Hypothalamus (tissue), 51 donors: ENCODE results near the gene SPATA24.
"Not testable (repeated sequence)": the region's sequence is repeated elsewhere in the genome, so short reads cannot be mapped to it uniquely, and the experiment has no call there.

Experiments used
- DNase-seq, 51 donors: peaks; one replicate each; lab custom pipeline; 2025; lab: John Stamatoyannopoulos, UW

Gene SPATA24

DNA sequence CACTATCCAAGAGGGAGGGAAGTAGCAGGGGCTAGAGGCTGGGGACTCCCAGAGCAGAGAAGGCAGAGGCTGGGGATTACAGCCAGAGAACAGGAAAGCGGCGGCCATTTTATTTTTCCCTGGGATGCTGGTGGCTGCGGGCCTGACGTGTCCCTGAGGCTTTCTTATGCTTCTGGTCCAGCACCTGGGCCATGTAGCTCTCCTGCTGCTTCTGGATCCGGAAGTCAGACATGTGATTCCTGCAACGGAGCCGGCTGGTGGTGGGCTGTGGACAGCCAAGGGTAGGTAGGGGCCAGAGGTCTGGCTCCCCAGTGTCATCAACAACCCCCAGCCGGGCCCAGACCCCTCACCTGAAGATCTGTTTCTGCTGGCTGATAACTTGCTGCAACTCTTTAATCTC, 7.2 kb downstream of the SPATA24 start:
- DNase-seq = no peak

GRCh38 chr5:139395844-139396640, 7.8 kb downstream of the SPATA24 start:
- DNase-seq = no peak

- DNase-seq = peak in 6 of 51 donors; percentile 13 to 38 (median 16)
Measured at GRCh38 chr5:139394654-139395566, 9.0 kb downstream of the SPATA24 start, which contains the start of gene PROB1. PROB1 (minus strand) TSS chr5:139395104; CDS start chr5:139395081, 23 bp downstream.

GRCh38 chr5:139394123-139394653, 9.7 kb downstream of the SPATA24 start:
- DNase-seq = peak in 12 of 51 donors; percentile 11 to 56 (median 26)

DNA sequence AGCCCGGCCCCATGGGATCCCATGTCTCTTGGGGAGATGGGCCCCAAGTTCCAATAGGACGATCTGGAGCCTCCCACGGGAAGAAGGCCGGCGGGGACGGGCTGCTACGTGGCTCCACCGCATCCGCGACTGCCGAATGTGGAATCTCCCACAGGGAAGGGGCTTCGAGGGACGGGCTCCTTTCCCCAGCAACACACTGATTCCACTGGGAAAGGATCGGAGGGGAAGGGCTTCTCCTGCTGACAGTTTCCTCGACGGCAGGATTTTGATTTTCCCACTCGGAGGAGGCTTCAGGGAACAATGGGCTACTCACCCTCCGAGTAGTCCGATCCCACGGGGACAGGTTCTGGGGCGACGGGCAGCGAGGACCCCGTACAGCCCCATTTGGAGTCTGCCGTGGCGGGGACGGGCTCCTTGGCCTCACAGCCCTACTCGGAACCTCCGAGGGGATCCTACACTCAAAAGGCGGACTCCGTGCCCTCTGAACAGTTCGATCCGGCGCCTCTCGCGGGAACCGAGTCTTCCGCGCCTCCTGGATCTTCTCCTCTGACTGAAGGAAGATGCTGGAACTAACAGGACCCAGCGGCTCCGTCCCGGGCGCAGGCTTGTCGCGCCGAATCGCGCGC, 10.3 kb downstream of the SPATA24 start:
- DNase-seq = no peak

DNA sequence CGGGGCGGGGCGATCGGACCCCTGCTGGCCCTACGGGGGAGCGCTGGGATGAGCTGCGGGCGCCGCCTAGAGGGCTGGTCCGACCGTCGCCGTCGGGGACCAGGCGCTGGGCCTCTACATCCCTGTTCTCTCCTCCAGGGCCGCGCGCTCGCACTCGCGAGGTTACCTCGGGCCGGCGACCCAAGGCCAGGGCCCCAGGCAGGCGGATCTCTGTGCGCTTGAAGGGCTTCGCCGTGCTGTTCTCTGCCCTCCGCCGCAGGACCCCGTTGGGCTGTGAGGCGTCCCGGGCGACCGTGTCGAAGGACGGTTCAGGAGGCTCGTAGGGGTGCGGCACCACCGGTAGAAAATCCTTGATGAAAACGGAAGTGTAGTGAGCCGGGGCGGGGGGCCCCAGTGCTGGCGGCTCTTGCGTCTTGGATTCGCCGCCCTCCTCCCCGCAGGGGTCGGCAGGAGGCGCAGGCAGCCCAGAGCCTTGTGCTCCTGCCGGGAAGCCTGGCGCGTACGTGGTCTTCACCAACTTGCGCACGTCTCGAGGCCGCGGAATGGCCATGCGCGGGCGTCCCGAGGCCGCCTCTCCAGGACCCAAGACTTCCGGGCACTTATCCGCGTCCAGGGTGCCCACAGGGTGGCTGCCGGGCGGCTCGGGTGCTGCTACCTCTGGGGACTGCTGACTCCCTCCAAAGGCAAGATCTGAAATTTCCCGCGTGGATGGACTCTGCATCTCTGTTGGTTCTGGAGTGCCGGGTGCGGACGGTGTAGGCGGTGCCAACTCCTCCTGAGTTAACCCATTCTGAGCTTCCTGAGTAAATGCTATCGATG, 11.0 kb downstream of the SPATA24 start:
- peak in 1 of 51 donors; percentile 12 for DNase-seq

GRCh38 chr5:139392324-139392677, 11.6 kb downstream of the SPATA24 start:
- no peak for DNase-seq

DNA sequence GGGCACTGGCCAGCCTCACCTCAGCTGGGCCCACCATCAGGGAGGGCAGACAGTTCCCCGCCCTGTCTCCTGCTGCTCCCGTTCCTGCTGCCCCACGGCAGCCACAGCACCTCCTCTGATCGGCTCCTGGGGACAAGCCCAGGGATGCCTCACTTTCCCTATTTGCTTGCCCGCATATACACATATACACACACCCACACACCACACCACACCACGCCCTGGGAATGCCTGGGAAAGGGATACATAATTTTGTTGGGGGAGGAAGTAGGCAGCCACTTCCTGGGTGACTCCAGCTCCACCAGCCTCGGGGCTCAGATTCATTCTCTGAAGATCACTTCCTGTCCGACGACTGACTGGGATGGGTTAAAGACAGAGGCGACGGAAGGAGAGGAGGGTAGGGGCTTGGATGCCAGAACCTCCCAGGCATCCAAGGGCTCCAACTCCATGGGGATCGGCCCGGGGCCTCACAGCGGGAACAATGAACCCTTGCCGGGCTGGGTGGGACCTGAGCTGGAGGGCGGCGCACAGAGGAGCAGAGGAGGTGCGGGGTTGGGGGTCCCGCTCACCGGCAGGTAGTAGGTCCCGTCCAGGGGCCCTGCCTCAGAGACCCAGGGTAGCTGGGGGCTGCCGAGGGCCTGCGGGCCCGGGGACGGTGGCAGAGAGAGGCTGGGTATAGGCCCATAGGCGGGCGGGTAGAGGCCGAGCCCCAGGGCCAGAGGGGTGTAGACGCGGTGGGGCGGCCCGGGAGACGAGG, 12.1 kb downstream of the SPATA24 start:
- DNase-seq = no peak

- no peak for DNase-seq
Measured at GRCh38 chr5:139390639-139391569, 13.0 kb downstream of the SPATA24 start.

GRCh38 chr5:139389701-139390638, 13.9 kb downstream of the SPATA24 start, which contains the start of gene MZB1:
MZB1 (minus strand) TSS chr5:139389913; CDS start chr5:139389856, 57 bp downstream.
- no peak for DNase-seq

- DNase-seq = no peak
Measured at GRCh38 chr5:139388198-139388821, 15.6 kb downstream of the SPATA24 start.

DNA sequence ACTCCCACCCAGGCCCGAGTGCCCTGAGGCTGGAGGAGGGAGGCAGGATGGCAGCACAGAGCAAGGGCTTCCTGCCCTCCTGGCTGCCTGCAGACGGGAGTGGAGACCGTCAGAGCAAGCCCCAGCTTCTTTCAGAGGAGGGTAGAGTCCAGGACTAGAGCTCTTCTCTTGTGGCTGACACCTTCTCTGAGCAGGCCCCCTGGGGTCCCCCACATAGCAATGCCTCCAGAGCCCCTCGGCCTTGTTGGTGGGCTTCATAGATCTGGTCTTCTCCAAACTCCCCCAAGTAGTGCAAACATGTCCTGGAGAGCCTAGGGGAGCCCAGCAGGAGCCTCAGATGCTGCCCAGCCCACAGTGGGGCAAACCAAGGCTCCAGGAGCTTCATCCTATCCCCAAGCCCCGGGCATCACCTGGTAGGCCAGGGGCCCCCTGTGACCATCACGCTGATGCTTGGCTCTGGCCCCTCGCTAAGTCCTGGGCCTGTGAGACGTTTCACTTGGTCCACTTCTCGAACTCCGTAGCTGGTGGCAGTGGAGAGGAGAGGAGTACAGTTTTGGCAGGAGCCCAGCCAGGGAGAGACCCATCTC, 16.2 kb downstream of the SPATA24 start:
- DNase-seq = no peak

DNA sequence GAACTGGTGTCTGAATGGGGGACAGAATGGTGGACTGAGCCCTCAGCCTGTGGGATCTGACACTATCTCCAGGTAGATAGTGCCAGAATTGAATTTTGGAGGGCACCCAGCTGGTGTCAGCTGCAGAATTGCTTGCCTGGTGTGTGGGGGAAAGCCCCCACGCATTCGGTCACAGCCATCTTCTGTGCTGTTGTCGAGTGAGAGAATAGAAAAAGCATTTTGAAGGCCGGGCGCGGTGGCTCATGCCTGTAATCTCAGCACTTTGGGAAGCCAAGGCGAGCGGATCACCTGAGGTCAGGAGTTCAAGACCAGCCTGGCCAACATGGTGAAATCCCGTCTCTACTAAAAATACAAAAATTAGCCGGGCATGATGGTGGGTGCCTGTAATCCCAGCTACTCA, 16.9 kb downstream of the SPATA24 start:
- not testable (repeated sequence) for DNase-seq

DNA sequence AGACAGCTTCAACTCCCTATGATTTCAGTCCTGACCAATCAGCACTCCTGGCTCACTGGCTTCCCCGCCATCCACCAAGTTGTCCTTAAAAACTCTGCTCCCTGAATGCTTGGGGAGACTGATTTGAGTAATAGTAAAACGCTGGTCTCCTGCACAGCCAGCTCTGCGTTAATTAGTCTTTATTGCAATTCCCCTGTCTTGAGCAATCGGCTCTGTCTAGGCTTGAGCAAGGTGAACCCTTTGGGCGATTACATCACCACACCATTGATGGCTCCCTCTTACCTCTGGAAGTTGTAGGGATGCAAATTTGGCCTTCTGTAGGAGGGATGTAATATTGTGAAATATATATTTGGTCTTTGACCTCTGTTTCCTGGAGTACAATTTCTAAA, 17.8 kb downstream of the SPATA24 start:
- no peak for DNase-seq

- DNase-seq = no peak
Measured at GRCh38 chr5:139385061-139386049, 18.5 kb downstream of the SPATA24 start.
